ENCODE data around the gene TTC33. TPM values are rescaled to one million over a fixed set of nuclear protein-coding genes. Genes with fewer than 3 reads are reported as not detected.
"Not testable (repeated sequence)": the region's sequence is repeated elsewhere in the genome, so short reads cannot be mapped to it uniquely, and the experiment has no call there.

The TTC33 gene
- total RNA-seq, 1 donor, result 18.6 TPM

DNA sequence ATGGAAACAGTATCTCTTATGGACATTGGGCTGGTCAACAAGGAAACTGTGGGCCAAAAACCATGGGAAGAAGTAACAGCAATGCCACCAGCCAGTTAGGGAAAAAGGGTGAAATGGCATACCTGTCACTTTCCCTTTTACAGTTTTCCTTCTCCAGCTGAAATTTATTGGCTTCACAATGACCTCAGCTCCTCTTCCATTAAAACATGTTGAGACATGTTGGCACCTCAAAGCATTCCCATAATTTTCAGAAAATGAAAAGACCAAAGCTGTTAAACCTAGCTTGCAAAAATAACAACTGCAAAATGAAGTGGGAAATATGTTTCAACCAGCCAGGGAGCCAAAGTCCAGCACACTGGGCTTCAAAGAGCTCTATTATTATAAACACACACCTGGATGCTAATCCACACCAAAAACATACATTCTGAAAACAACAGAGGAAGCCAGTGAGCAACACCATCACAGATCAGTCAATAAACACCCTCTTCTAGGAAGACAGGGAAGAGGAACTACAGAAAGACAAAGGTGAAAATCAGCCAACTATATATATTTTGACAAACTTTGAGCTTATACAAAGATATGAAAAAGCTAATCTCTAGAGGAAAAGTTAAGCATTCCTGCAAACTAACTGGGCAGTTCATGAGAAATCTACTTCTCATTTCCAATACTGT lies 154.4 kb downstream of the TTC33 start:
- TF ChIP-seq CTCF (IDR thresholded peaks at IDR 0.05; ENCODE audit: insufficient read depth, low read depth, low read length), result no peak
- no peak for DNase-seq (ENCODE audit: low read depth)
- H3K4me3 ChIP-seq (ENCODE audit: low read depth, low read length), result no peak overlapping the region

DNA sequence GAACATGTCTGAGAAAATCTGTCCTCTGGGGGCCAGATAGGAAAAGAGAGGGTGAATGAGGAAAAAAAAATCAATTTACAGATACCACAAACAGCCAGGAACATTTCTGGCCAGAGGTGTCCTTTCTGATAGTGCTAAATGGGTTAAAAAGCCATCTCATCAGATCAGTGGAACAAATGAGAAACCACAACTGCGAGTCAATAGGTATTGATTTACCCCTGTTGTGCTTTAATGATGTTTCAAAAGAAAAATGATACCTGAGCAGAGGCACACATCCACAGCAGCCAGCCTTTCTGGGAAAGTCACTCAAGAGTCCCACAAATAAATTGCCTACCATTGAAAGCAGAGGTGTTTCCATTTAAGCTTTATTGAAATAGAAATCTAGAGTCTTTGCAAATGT lies 155.4 kb downstream of the TTC33 start:
- no peak for TF ChIP-seq CTCF (IDR thresholded peaks at IDR 0.05; ENCODE audit: insufficient read depth, low read depth, low read length)
- DNase-seq (ENCODE audit: low read depth), result no peak

GRCh38 chr5:40599676-40600075 lies 156.1 kb downstream of the TTC33 start:
- DNase-seq (ENCODE audit: low read depth), result no peak
- TF ChIP-seq CTCF (IDR thresholded peaks at IDR 0.05; ENCODE audit: insufficient read depth, low read depth, low read length), result no peak
- H3K4me3 ChIP-seq (ENCODE audit: low read depth, low read length), result no peak overlapping the region

More for the DNA sequence above, 155.4 kb downstream of the TTC33 start:
- H3K4me3 ChIP-seq (ENCODE audit: low read depth, low read length), result no peak overlapping the region

DNA sequence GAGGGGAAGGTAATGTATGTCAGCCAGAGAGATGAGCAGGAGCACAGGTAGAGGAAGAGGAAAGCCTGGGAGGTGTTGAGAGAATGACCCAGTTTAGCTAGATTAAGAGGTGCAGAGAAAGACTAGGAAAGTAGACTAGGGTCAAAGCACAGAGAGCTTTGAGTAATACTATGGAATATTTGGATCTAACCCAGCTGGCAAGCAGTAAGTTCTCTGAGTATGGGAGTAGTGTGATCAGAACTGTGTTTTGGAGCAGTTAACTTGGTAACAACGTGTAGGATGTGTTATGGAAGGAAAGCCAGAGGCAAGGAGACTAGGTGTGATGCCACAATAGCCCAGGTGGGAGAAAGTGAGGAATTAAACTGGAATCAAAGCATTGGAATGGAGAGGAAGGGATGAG lies 160.9 kb downstream of the TTC33 start:
- H3K4me3 ChIP-seq (ENCODE audit: low read depth, low read length), result no peak overlapping the region
- TF ChIP-seq CTCF (IDR thresholded peaks at IDR 0.05; ENCODE audit: insufficient read depth, low read depth, low read length), result no peak
- no peak for DNase-seq (ENCODE audit: low read depth)

DNA sequence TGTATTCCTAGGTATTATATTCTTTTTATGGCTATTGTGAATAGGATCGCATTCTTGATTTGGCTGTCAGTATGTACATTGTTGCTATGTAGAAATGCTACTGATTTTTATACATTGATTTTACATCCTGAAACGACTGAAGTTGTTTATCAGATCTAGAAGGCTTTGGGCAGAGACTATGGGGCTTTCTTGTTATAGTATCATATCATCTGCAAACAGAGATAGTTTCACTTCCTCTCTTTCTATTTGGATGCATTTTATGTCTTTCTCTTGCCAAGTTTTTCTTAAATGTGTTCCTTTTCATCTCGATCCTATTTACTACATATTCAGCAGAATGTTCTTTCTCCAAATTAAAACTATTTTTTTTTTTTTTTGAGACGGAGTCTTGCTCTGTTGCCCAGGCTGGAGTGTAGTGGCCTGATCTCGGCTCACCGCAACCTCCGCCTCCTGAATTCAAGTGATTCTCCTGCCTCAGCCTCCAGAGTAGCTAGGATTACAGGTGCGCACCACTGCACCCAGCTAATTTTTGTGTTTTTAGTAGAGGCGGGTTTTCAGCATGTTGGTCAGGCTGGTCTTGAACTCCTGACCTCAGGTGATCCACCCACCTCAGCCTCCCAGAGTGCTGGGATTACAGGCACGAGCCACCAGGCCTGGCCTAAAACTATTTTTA lies 163.9 kb downstream of the TTC33 start:
- DNase-seq (ENCODE audit: low read depth), result not testable (repeated sequence)

GRCh38 chr5:40587376-40587775 lies 168.4 kb downstream of the TTC33 start:
- TF ChIP-seq CTCF (IDR thresholded peaks at IDR 0.05; ENCODE audit: insufficient read depth, low read depth, low read length), result no peak
- no peak for DNase-seq (ENCODE audit: low read depth)
- H3K4me3 ChIP-seq (ENCODE audit: low read depth, low read length), result no peak overlapping the region

More for the DNA sequence above, 163.9 kb downstream of the TTC33 start:
- H3K4me3 ChIP-seq (ENCODE audit: low read depth, low read length), result not testable (repeated sequence)

DNA sequence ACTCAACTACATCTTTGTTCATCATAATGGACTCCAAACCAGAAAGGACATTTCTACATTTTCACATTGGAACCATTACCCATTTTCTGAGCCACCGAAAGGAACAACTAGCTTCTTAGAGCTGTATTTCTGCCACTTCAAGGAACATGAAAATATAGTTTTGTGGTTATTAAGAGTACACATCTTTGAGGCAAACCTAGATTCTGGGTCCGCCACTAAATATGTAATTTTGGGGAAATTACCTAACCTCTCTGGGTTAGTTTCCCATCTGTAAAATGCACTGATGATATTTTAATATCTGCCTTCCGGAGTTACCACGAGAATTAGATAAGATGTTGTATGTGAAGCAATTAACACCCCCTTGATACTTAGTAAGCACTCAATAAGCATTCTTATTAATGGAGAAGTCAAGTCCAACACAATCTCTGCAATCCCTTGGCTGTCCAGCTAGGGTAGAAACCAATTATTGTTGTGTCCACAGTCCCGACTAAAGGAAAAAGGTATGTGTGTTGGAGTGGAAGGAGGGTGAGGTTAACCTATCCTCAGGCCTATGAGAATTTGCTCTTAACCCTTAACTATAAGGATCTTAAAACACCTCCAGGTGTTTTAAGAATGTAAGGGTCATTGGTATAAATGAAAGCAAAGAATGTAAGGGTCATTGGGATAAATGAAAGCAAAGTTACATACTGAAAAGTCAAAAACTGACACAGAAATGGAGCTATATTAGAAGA lies 170.1 kb downstream of the TTC33 start:
- no peak for DNase-seq (ENCODE audit: low read depth)
- TF ChIP-seq CTCF (IDR thresholded peaks at IDR 0.05; ENCODE audit: insufficient read depth, low read depth, low read length), result no peak
- no peak overlapping the region for H3K4me3 ChIP-seq (ENCODE audit: low read depth, low read length)

All from fibroblast of villous mesenchyme (primary cell).